PC-9 (cell line): ENCODE results near the gene R3HDM2.

Experiments used
- EZH2 ChIP-seq: fragments of 200-600 bp; sonication (generic); IDR thresholded peaks from 2 replicates; pipeline ENCODE4 v1.8.0; 2017; ENCODE audit warnings: antibody characterized with exemption, low read depth
- TF ChIP-seq, protein P1 (sequence below): fragments of 200-600 bp; sonication (generic); conservative IDR thresholded peaks from 2 replicates; pipeline ENCODE4 v1.6.1; 2017; ENCODE audit warnings: mixed run types, antibody characterized with exemption, mild to moderate bottlenecking, moderate library complexity

DNA sequence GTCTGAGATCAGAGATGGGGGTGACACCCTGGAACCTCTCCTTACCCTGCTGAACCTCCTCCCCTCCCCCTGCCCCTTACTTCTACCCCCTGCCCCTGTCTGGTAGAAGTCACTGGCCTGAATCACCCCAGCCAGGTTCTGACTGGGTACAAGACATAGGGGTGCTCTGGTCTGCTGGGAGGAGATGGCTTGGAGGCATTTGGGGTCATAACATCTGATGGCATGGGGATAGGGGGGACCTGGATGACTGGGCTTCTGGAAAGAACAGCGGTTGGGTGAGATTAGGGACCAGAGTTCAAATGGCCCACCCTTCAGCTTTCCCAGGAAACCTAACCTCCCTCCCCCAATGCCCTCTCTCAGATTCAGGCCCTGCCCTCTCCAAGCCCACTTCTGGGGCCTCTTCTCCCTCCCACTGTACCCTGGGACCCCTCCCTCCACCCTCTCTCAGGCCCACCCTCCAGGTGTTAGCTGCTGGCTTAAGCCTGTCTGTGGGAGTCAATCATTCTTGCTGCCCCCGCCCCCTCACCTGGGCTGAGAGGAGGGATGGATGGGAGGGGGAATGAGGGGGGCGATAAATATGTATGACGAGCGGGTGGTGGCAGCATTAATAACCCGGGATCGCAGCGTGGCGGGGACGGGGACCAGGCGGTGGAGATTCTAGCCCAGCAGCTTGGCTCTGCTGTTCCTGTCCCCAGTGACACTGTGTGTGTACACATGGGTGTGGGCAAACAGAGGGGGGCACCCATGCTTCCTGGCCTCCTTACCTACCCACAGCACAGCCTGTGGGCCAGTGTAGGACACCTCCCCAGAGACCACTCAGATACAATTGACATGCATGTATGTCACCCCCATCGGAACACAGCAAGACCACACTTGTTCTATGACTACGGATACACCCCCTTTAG lies 208.3 kb downstream of the R3HDM2 start:
- TF ChIP-seq, protein P1, sequence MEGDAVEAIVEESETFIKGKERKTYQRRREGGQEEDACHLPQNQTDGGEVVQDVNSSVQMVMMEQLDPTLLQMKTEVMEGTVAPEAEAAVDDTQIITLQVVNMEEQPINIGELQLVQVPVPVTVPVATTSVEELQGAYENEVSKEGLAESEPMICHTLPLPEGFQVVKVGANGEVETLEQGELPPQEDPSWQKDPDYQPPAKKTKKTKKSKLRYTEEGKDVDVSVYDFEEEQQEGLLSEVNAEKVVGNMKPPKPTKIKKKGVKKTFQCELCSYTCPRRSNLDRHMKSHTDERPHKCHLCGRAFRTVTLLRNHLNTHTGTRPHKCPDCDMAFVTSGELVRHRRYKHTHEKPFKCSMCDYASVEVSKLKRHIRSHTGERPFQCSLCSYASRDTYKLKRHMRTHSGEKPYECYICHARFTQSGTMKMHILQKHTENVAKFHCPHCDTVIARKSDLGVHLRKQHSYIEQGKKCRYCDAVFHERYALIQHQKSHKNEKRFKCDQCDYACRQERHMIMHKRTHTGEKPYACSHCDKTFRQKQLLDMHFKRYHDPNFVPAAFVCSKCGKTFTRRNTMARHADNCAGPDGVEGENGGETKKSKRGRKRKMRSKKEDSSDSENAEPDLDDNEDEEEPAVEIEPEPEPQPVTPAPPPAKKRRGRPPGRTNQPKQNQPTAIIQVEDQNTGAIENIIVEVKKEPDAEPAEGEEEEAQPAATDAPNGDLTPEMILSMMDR, result no peak
- TF ChIP-seq EZH2, result no peak
